Measurements from ENCODE around the gene C2orf49.

- no peak for TF ChIP-seq POLR2A (IDR thresholded peaks at IDR 0.05; ENCODE audit: low read depth, low read length)
- no peak for TF ChIP-seq TAF1 (IDR thresholded peaks at IDR 0.05; ENCODE audit: borderline replicate concordance, low read depth, low read length)
- TF ChIP-seq POLR2AphosphoS5 (IDR thresholded peaks at IDR 0.05; ENCODE audit: low read depth, low read length), result no peak
Measured at GRCh38 chr2:105371810-105372209, 34.5 kb downstream of the C2orf49 start.

Data from GM12892 (cell line).